ENCODE results near the gene FLCN. TPM values are rescaled to one million over a fixed set of nuclear protein-coding genes. Genes with fewer than 3 reads are reported as not detected.
A peak's percentile ranks its signal among the peaks of the same experiment; 100 is the strongest.
"Not testable (repeated sequence)": the region's sequence is repeated elsewhere in the genome, so short reads cannot be mapped to it uniquely, and the experiment has no call there.

Gene FLCN
- total and polyA plus RNA-seq, 9 donors = 17.4 to 37.3 (median 23.7) TPM

GRCh38 chr17:17258998-17259397 lies 22.0 kb upstream of the FLCN start:
- peak; percentile 46 for DNase-seq
- Histone ChIP-seq H3K36me3 (ENCODE audit: control insufficient read depth, insufficient read depth, low read length) (peaks cover 65% of the 10 kb centered on the region), H3K9me3 (replicated peaks; ENCODE audit: control insufficient read depth, low read depth, low read length) (no peaks in the 10 kb centered on the region), H3K4me1 (ENCODE audit: control insufficient read depth, insufficient read depth, low read length) (peaks cover 3% of the 10 kb centered on the region), H3K4me3 (ENCODE audit: low read length) (no peak overlapping the region), H3K27me3 (ENCODE audit: control insufficient read depth, insufficient read depth, low read length) (no peaks in the 10 kb centered on the region), H3K27ac (ENCODE audit: low read length) (no peak overlapping the region)
- WGBS (ENCODE audit: insufficient coverage) = 95% methylated on average over 2 of the region's 4 CpGs

DNA sequence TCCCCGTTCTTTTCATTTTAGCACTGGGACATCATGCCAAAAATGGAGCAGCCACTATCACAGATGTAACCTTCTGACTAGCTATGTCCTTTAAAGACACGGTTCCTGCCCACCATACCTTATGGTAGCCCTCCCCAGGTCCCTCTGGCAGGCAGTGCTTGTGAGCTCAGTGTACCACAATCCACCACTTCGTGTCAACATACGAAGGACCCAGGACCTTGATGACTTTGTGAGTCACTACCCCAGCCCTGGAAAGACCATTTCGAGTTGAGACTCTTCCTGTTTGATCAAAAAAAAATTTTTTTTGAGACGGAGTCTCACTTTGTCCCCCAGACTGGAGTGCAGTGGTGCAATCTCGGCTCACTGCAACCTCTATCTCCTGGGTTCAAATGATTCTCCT lies 21.0 kb upstream of the FLCN start:
- Histone ChIP-seq H3K4me1 (ENCODE audit: control insufficient read depth, insufficient read depth, low read length) (peaks cover 3% of the 10 kb centered on the region), H3K36me3 (ENCODE audit: control insufficient read depth, insufficient read depth, low read length) (peaks cover 70% of the 10 kb centered on the region), H3K27me3 (ENCODE audit: control insufficient read depth, insufficient read depth, low read length) (no peaks in the 10 kb centered on the region), H3K27ac (ENCODE audit: low read length) (no peak overlapping the region), H3K4me3 (ENCODE audit: low read length) (no peak overlapping the region), H3K9me3 (replicated peaks; ENCODE audit: control insufficient read depth, low read depth, low read length) (no peaks in the 10 kb centered on the region)
- DNase-seq = no peak
- 85% methylated on average over 7 of the region's 7 CpGs for WGBS (ENCODE audit: insufficient coverage)

GRCh38 chr17:17256316-17256715 lies 19.3 kb upstream of the FLCN start:
- no CpG with 5 or more reads among the region's 1 CpG for WGBS (ENCODE audit: insufficient coverage)

DNA sequence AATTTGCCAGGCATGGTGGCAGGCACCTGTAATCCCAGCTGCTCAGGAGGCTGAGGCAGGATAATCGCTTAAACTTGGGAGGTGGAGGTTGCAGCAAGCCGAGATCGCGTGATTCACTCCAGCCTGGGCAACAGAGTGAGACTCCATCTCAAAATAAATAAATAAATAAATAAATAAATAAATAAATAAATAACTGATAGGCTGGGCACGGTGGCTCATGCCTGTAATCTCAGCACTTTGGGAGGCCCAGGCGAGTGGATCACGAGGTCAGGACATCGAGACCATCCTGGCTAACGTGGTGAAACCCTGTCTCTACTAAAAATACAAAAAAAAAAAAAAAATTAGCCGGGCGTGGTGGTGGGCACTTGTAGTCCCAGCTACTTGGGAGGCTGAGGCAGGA lies 18.7 kb upstream of the FLCN start:
- not testable (repeated sequence) for H3K27ac ChIP-seq (ENCODE audit: low read length); H3K4me3 ChIP-seq (ENCODE audit: low read length); DNase-seq; H3K27me3 ChIP-seq (ENCODE audit: control insufficient read depth, insufficient read depth, low read length); H3K9me3 ChIP-seq (replicated peaks; ENCODE audit: control insufficient read depth, low read depth, low read length); H3K4me1 ChIP-seq (ENCODE audit: control insufficient read depth, insufficient read depth, low read length)
- H3K36me3 ChIP-seq (ENCODE audit: control insufficient read depth, insufficient read depth, low read length) = peaks cover 71% of the 10 kb centered on the region
- WGBS (ENCODE audit: insufficient coverage) = no CpG with 5 or more reads among the region's 11 CpGs

More at GRCh38 chr17:17256316-17256715, 19.3 kb upstream of the FLCN start:
- DNase-seq = no peak
- Histone ChIP-seq H3K27me3 (ENCODE audit: control insufficient read depth, insufficient read depth, low read length) (no peaks in the 10 kb centered on the region), H3K27ac (ENCODE audit: low read length) (no peak overlapping the region), H3K9me3 (replicated peaks; ENCODE audit: control insufficient read depth, low read depth, low read length) (no peaks in the 10 kb centered on the region), H3K36me3 (ENCODE audit: control insufficient read depth, insufficient read depth, low read length) (peaks cover 73% of the 10 kb centered on the region), H3K4me3 (ENCODE audit: low read length) (no peak overlapping the region), H3K4me1 (ENCODE audit: control insufficient read depth, insufficient read depth, low read length) (peaks cover 3% of the 10 kb centered on the region)

GRCh38 chr17:17254036-17254435 lies 17.1 kb upstream of the FLCN start:
- Histone ChIP-seq H3K4me3 (ENCODE audit: low read length) (no peak overlapping the region), H3K4me1 (ENCODE audit: control insufficient read depth, insufficient read depth, low read length) (peaks cover 2% of the 10 kb centered on the region), H3K27ac (ENCODE audit: low read length) (no peak overlapping the region), H3K36me3 (ENCODE audit: control insufficient read depth, insufficient read depth, low read length) (peaks cover 67% of the 10 kb centered on the region), H3K9me3 (replicated peaks; ENCODE audit: control insufficient read depth, low read depth, low read length) (no peaks in the 10 kb centered on the region), H3K27me3 (ENCODE audit: control insufficient read depth, insufficient read depth, low read length) (no peaks in the 10 kb centered on the region)
- no CpG with 5 or more reads among the region's 3 CpGs for WGBS (ENCODE audit: insufficient coverage)
- no peak for DNase-seq

- Histone ChIP-seq H3K9me3 (replicated peaks; ENCODE audit: control insufficient read depth, low read depth, low read length) (no peaks in the 10 kb centered on the region), H3K27me3 (ENCODE audit: control insufficient read depth, insufficient read depth, low read length) (no peaks in the 10 kb centered on the region), H3K36me3 (ENCODE audit: control insufficient read depth, insufficient read depth, low read length) (peaks cover 67% of the 10 kb centered on the region), H3K4me3 (ENCODE audit: low read length) (no peak overlapping the region), H3K4me1 (ENCODE audit: control insufficient read depth, insufficient read depth, low read length) (no peaks in the 10 kb centered on the region), H3K27ac (ENCODE audit: low read length) (no peak overlapping the region)
- whole genome bisulfite sequencing (ENCODE audit: insufficient coverage) = 95% methylated on average over 2 of the region's 3 CpGs
- no peak for DNase-seq
These were observed 16.4 kb upstream of the FLCN start for GRCh38 chr17:17253406-17253805.

GRCh38 chr17:17252149-17252661 lies 15.2 kb upstream of the FLCN start:
- WGBS (ENCODE audit: insufficient coverage) = 40% methylated on average over 5 of the region's 9 CpGs
- no peak for DNase-seq
- Histone ChIP-seq H3K36me3 (ENCODE audit: control insufficient read depth, insufficient read depth, low read length) (peaks cover 70% of the 10 kb centered on the region), H3K27ac (ENCODE audit: low read length) (no peak overlapping the region), H3K4me1 (ENCODE audit: control insufficient read depth, insufficient read depth, low read length) (no peaks in the 10 kb centered on the region), H3K27me3 (ENCODE audit: control insufficient read depth, insufficient read depth, low read length) (no peaks in the 10 kb centered on the region), H3K4me3 (ENCODE audit: low read length) (no peak overlapping the region), H3K9me3 (replicated peaks; ENCODE audit: control insufficient read depth, low read depth, low read length) (no peaks in the 10 kb centered on the region)

DNA sequence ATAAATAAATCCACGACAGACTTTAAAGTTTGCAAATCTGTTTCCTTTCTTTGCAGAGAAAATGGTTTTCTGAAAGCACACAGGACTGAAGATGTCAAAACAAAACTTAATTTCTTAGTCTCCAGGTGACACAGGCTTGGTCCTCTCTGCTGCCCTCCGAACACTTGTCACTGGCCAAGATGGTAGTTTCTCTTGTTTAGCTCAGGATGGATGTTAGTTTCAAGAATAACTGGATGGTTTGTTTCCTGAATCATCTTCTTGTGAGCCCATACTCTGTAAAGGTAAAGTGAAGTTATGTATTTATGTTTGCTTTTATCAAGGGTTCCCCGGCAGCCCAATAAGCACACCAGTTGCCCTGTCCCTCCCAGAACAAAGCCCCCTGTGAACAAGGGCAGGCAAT lies 9.9 kb upstream of the FLCN start:
- Histone ChIP-seq H3K27me3 (ENCODE audit: control insufficient read depth, insufficient read depth, low read length) (no peaks in the 10 kb centered on the region), H3K4me3 (ENCODE audit: low read length) (no peak overlapping the region), H3K4me1 (ENCODE audit: control insufficient read depth, insufficient read depth, low read length) (no peaks in the 10 kb centered on the region), H3K27ac (ENCODE audit: low read length) (no peak overlapping the region), H3K9me3 (replicated peaks; ENCODE audit: control insufficient read depth, low read depth, low read length) (no peaks in the 10 kb centered on the region), H3K36me3 (ENCODE audit: control insufficient read depth, insufficient read depth, low read length) (peaks cover 43% of the 10 kb centered on the region)
- no peak for DNase-seq
- WGBS (ENCODE audit: insufficient coverage) = 40% methylated on average over 1 of the region's 3 CpGs

DNA sequence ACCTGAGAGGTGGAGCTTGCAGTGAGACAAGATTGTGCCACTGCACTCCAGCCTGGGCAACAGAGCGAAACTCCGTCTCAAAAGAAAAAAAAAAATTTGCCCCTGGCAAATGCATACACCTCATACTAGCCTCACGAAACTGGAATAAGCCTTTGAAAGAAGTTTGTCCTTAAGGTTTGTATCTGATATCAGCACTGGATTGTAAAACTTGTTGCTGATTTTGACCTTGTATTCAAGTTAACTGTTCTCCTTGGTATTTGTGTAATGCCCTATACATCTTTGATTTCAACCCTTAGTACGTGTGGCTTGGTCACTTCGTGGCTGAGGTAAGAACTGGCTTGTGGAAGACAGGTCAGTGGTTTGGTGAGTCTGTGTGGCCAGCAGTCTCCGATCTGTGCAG lies 6.2 kb upstream of the FLCN start:
- 100% methylated on average over 1 of the region's 6 CpGs for WGBS (ENCODE audit: insufficient coverage)

DNA sequence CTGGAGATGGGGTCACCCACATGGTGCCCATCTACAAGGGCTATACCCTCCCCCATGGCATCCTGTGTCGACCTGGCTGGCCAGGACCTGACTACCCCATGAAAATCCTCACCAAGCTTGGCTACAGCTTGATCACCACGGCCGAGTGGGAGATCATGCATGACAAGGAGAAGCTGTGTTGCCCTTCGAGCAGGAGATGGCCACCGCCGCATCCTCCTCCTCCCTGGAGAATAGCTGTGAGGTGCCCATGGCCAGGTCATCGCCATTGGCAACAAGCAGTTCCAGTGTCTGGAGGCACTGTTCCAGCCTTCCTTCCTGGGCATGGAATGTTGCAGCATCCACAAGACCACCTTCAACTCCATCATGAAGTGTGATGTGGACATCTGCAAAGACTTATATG lies 5.3 kb upstream of the FLCN start:
- H3K9me3 ChIP-seq (replicated peaks; ENCODE audit: control insufficient read depth, low read depth, low read length) = no peaks in the 10 kb centered on the region
- no peak overlapping the region for H3K4me3 ChIP-seq (ENCODE audit: low read length)
- H3K27me3 ChIP-seq (ENCODE audit: control insufficient read depth, insufficient read depth, low read length) = no peaks in the 10 kb centered on the region
- H3K36me3 ChIP-seq (ENCODE audit: control insufficient read depth, insufficient read depth, low read length) = peaks cover 17% of the 10 kb centered on the region
- DNase-seq = no peak
- peaks cover 6% of the 10 kb centered on the region for H3K4me1 ChIP-seq (ENCODE audit: control insufficient read depth, insufficient read depth, low read length)
- H3K27ac ChIP-seq (ENCODE audit: low read length) = no peak overlapping the region
- 96% methylated on average over 6 of the region's 7 CpGs for WGBS (ENCODE audit: insufficient coverage)

More for the DNA sequence above, 6.2 kb upstream of the FLCN start:
- no peak overlapping the region for H3K4me3 ChIP-seq (ENCODE audit: low read length)
- peaks cover 26% of the 10 kb centered on the region for H3K36me3 ChIP-seq (ENCODE audit: control insufficient read depth, insufficient read depth, low read length)
- H3K9me3 ChIP-seq (replicated peaks; ENCODE audit: control insufficient read depth, low read depth, low read length) = no peaks in the 10 kb centered on the region
- no peak for DNase-seq
- H3K27ac ChIP-seq (ENCODE audit: low read length) = no peak overlapping the region
- peaks cover 3% of the 10 kb centered on the region for H3K4me1 ChIP-seq (ENCODE audit: control insufficient read depth, insufficient read depth, low read length)
- no peaks in the 10 kb centered on the region for H3K27me3 ChIP-seq (ENCODE audit: control insufficient read depth, insufficient read depth, low read length)

GRCh38 chr17:17241656-17242055 lies 4.7 kb upstream of the FLCN start:
- Histone ChIP-seq H3K4me3 (ENCODE audit: low read length) (no peak overlapping the region), H3K27me3 (ENCODE audit: control insufficient read depth, insufficient read depth, low read length) (no peaks in the 10 kb centered on the region), H3K27ac (ENCODE audit: low read length) (no peak overlapping the region), H3K4me1 (ENCODE audit: control insufficient read depth, insufficient read depth, low read length) (peaks cover 6% of the 10 kb centered on the region), H3K9me3 (replicated peaks; ENCODE audit: control insufficient read depth, low read depth, low read length) (no peaks in the 10 kb centered on the region), H3K36me3 (ENCODE audit: control insufficient read depth, insufficient read depth, low read length) (peaks cover 17% of the 10 kb centered on the region)
- WGBS (ENCODE audit: insufficient coverage) = 81% methylated on average over 10 of the region's 10 CpGs
- DNase-seq = no peak
